Sigmoid colon (tissue), 7 donors: Measurements from ENCODE around the gene FGD5. TPM values are rescaled to one million over a fixed set of nuclear protein-coding genes. Genes with fewer than 3 reads are reported as not detected.

Experiments used
- DNase-seq: peaks from one replicate; pipeline ENCODE4 v3.0.0-alpha.2; 2019
- H3K27ac ChIP-seq, 4 donors: fragments of 200-600 bp; sonication (generic); one replicate each; pipeline ENCODE4 v1.5.1; 2016 to 2019; ENCODE audit warnings: mild to moderate bottlenecking in 1 of 4
- H3K27me3 ChIP-seq, 3 donors: fragments of 200-600 bp; sonication (generic); one replicate each; pipeline ENCODE4 v1.5.1; 2019; ENCODE audit warnings: mild to moderate bottlenecking in 1 of 3
- H3K36me3 ChIP-seq, 4 donors: fragments of 200-600 bp; sonication (generic); one replicate each; pipeline ENCODE4 v1.5.1; 2016 to 2019
- H3K4me1 ChIP-seq, 4 donors: fragments of 200-600 bp; sonication (generic); one replicate each; pipeline ENCODE4 v1.5.1; 2017 to 2019
- H3K4me3 ChIP-seq, 4 donors: fragments of 200-600 bp; sonication (generic); one replicate each; pipeline ENCODE4 v1.5.1; 2017 to 2019; ENCODE audit warnings: mild to moderate bottlenecking in 2 of 4, moderate library complexity in 1 of 4
- H3K9me3 ChIP-seq, 4 donors: fragments of 200-600 bp in 3 of 4; sonication (generic) in 3 of 4; one replicate each; pipeline versions ENCODE4 v1.5.1 to v1.6.1; 2013 to 2019
- CTCF ChIP-seq, 4 experiments: fragments of 450-650 bp in 3 of 4; fragments of 200-600 bp in 1 of 4; IDR thresholded peaks; one replicate each; pipeline ENCODE4 v1.5.1; 2016 to 2019; ENCODE audit warnings: antibody characterized with exemption in 4 of 4, mild to moderate bottlenecking in 3 of 4, moderate library complexity in 2 of 4
- EP300 ChIP-seq, 4 donors: sonication (generic); formaldehyde crosslinking; IDR thresholded peaks; one replicate each; pipeline ENCODE4 v1.6.1; 2017; ENCODE audit warnings: antibody characterized with exemption in 4 of 4
- POLR2A ChIP-seq, 2 donors: fragments of 450-650 bp; IDR thresholded peaks; one replicate each; pipeline ENCODE4 v1.6.1; 2016; ENCODE audit warnings: antibody characterized with exemption in 2 of 2, mild to moderate bottlenecking in 2 of 2, moderate library complexity in 2 of 2
- POLR2AphosphoS5 ChIP-seq, 4 donors: sonication (generic); formaldehyde crosslinking; IDR thresholded peaks; one replicate each; pipeline ENCODE4 v1.6.1; 2017; ENCODE audit warnings: antibody characterized with exemption in 4 of 4
- WGBS, 2 donors: extraction: QIAGEN DNeasy Blood & Tissue Kit; methylation state at CpG; one replicate each; pipeline ENCODE4 v1.1.7; 2013; 5-methylcytosine and 5-hydroxymethylcytosine counted together
- intact Hi-C: fragments of 100-400 bp; cut with DNase I; formaldehyde crosslinking; loops from one replicate; pipeline ENCODE4 v1.15.1; 2023
- polyA plus RNA-seq, 3 donors: library from polyadenylated mRNA; stranded (reverse); fragments of 200-250 nt; gene quantifications; one replicate each; pipeline ENCODE4 v1.2.3, GENCODE V29; 2013
- total RNA-seq, 4 donors: library from RNA; depleted of rRNA; stranded (reverse); fragments of >200 nt; gene quantifications; one replicate each; pipeline ENCODE4 v1.1.0, GENCODE V29; 2016
- donor health status: healthy with polysubstance abuse.
- donor health status: Bipolar disorder and iron deficiency.
- donor health status: healthy.

FGD5 gene
- total and polyA plus RNA-seq, 7 donors: 2.1 to 18.6 (median 6.4) TPM

GRCh38 chr3:14826069-14826468 lies 7.3 kb downstream of the FGD5 start:
- Histone ChIP-seq H3K27ac (no peak overlapping the region), H3K4me1 (peaks cover 0 to 17% (median 11%) of the 10 kb centered on the region in 4 donors), H3K4me3 (no peak overlapping the region), H3K27me3 (no peaks in the 10 kb centered on the region), H3K36me3 (no peaks in the 10 kb centered on the region), H3K9me3 (no peaks in the 10 kb centered on the region)
- WGBS, 2 donors: 55 to 75% methylated on average over 4 of the region's 4 CpGs
- intact Hi-C loops: no loop called here
- TF ChIP-seq CTCF (IDR thresholded peaks at IDR 0.05) (no peak), POLR2AphosphoS5 (IDR thresholded peaks at IDR 0.05) (no peak), POLR2A (IDR thresholded peaks at IDR 0.05) (no peak), EP300 (IDR thresholded peaks at IDR 0.05) (no peak)
- no peak for DNase-seq

- no peaks in the 10 kb centered on the region for H3K9me3 ChIP-seq
- DNase-seq: no peak
- peaks cover 0 to 17% (median 11%) of the 10 kb centered on the region in 4 donors for H3K4me1 ChIP-seq
- H3K36me3 ChIP-seq: no peaks in the 10 kb centered on the region
- intact Hi-C loops: no loop called here
- no peak overlapping the region for H3K27ac ChIP-seq
- 80 to 81% methylated on average over 8 of the region's 8 CpGs for WGBS, 2 donors
- H3K4me3 ChIP-seq: no peak overlapping the region
- TF ChIP-seq EP300 (IDR thresholded peaks at IDR 0.05) (no peak), CTCF (IDR thresholded peaks at IDR 0.05) (no peak), POLR2AphosphoS5 (IDR thresholded peaks at IDR 0.05) (no peak), POLR2A (IDR thresholded peaks at IDR 0.05) (no peak)
- no peaks in the 10 kb centered on the region for H3K27me3 ChIP-seq
These were observed 9.0 kb downstream of the FGD5 start for GRCh38 chr3:14827776-14828175.

GRCh38 chr3:14829811-14830210 lies 11.0 kb downstream of the FGD5 start:
- no peak for DNase-seq
- Histone ChIP-seq H3K4me3 (no peak overlapping the region), H3K4me1 (peaks cover 0 to 17% (median 9%) of the 10 kb centered on the region in 4 donors), H3K27me3 (no peaks in the 10 kb centered on the region), H3K36me3 (no peaks in the 10 kb centered on the region), H3K9me3 (no peaks in the 10 kb centered on the region), H3K27ac (no peak overlapping the region)
- intact Hi-C loops: no loop called here
- 17 to 50% methylated on average over 5 of the region's 5 CpGs for WGBS, 2 donors
- TF ChIP-seq POLR2A (IDR thresholded peaks at IDR 0.05) (no peak), EP300 (IDR thresholded peaks at IDR 0.05) (no peak), CTCF (IDR thresholded peaks at IDR 0.05) (no peak), POLR2AphosphoS5 (IDR thresholded peaks at IDR 0.05) (no peak)

- TF ChIP-seq EP300 (IDR thresholded peaks at IDR 0.05) (no peak), POLR2A (IDR thresholded peaks at IDR 0.05) (no peak), POLR2AphosphoS5 (IDR thresholded peaks at IDR 0.05) (no peak), CTCF (IDR thresholded peaks at IDR 0.05) (no peak)
- H3K36me3 ChIP-seq: no peaks in the 10 kb centered on the region
- intact Hi-C loops: no loop called here
- peak; percentile 18 for DNase-seq
- peaks cover 0 to 24% (median 10%) of the 10 kb centered on the region in 4 donors for H3K4me1 ChIP-seq
- H3K27ac ChIP-seq: no peak overlapping the region
- 60 to 80% methylated on average over 8 of the region's 8 CpGs for WGBS, 2 donors
- H3K9me3 ChIP-seq: no peaks in the 10 kb centered on the region
- no peak overlapping the region for H3K4me3 ChIP-seq
- H3K27me3 ChIP-seq: no peaks in the 10 kb centered on the region
These were observed 13.2 kb downstream of the FGD5 start for GRCh38 chr3:14831916-14832450.
